SK-N-SH (cell line): ENCODE results near the gene TRMT10B. TPM values are rescaled to one million over a fixed set of nuclear protein-coding genes. Genes with fewer than 3 reads are reported as not detected.
"Not testable (repeated sequence)": the region's sequence is repeated elsewhere in the genome, so short reads cannot be mapped to it uniquely, and the experiment has no call there.

ENCODE experiments used
- CTCF ChIA-PET: fragments of 300-600, 350-600 bp; formaldehyde crosslinking; extraction: SDS; loops from one replicate; lab custom pipeline; 2021; lab: Yijun Ruan, JAX
- POLR2A ChIA-PET: fragments of 350-600 bp; sonication (Branson Sonifier 250); formaldehyde crosslinking; extraction: SDS; loops from one replicate; lab custom pipeline; 2020; ENCODE audit warnings: antibody characterized with exemption, inconsistent platforms; lab: Yijun Ruan, JAX
- DNase-seq: peaks from one replicate; pipeline ENCODE4 v3.0.0; 2012
- H2AFZ ChIP-seq: fragments of 200-600 bp; sonication (generic); 2 replicates; pipeline ENCODE4 v1.8.1; 2016; ENCODE audit warnings: antibody characterized with exemption, mild to moderate bottlenecking, low read depth
- H3F3A ChIP-seq: fragments of 200-600 bp; sonication (generic); replicated peaks from 2 replicates; pipeline ENCODE3; 2016; ENCODE audit warnings: antibody characterized with exemption, mild to moderate bottlenecking; ENCODE audit not compliant: insufficient read depth
- H3K27ac ChIP-seq, 2 experiments: fragments of 200-500 bp in 1 of 2; fragments of 200-600 bp in 1 of 2; sonication (Bioruptor generic) in 1 of 2; sonication (generic), shearing (Covaris generic) in 1 of 2; 2 replicates each; pipeline versions ENCODE4 v1.5.1 to v1.6.1; 2014 to 2016; ENCODE audit warnings: low read depth in 2 of 2, inconsistent platforms in 1 of 2, low read length in 1 of 2, mild to moderate bottlenecking in 1 of 2, mixed read lengths in 1 of 2
- H3K27me3 ChIP-seq: fragments of 200-600 bp; sonication (generic), shearing (Covaris generic); 2 replicates; pipeline ENCODE4 v1.6.1; 2016; ENCODE audit warnings: mixed run types; ENCODE audit not compliant: insufficient read depth
- H3K36me3 ChIP-seq, 2 experiments: fragments of 200-500 bp in 1 of 2; fragments of 200-600 bp in 1 of 2; sonication (Bioruptor generic) in 1 of 2; sonication (generic) in 1 of 2; replicated peaks in 1 of 2; 2 replicates each; pipeline versions ENCODE3 to v1.5.1; 2014 to 2016; ENCODE audit warnings: low read length in 1 of 2, mild to moderate bottlenecking in 1 of 2; ENCODE audit not compliant: insufficient read depth in 2 of 2, control insufficient read depth in 1 of 2
- H3K4me1 ChIP-seq, 2 experiments: fragments of 200-500 bp in 1 of 2; fragments of 200-600 bp in 1 of 2; sonication (Bioruptor generic) in 1 of 2; sonication (generic), shearing (Covaris generic) in 1 of 2; 2 replicates each; pipeline versions ENCODE4 v1.5.1 to v1.6.1; 2014 to 2016; ENCODE audit warnings: low read depth in 1 of 2, low read length in 1 of 2, mixed run types in 1 of 2; ENCODE audit not compliant: insufficient read depth in 2 of 2, control insufficient read depth in 1 of 2
- H3K4me2 ChIP-seq: fragments of 200-600 bp; sonication (generic), shearing (Covaris generic); 2 replicates; pipeline ENCODE4 v1.6.1; 2017; ENCODE audit warnings: mixed run types
- H3K4me3 ChIP-seq, 2 experiments: fragments of 200-500 bp in 1 of 2; fragments of 200-600 bp in 1 of 2; sonication (Bioruptor generic) in 1 of 2; sonication (generic), shearing (Covaris generic) in 1 of 2; 2 replicates each; pipeline versions ENCODE4 v1.5.1 to v1.8.1; 2014 to 2016; ENCODE audit warnings: low read depth in 2 of 2, inconsistent platforms in 1 of 2, low read length in 1 of 2, mild to moderate bottlenecking in 1 of 2, mixed read lengths in 1 of 2, moderate library complexity in 1 of 2
- H3K79me2 ChIP-seq: fragments of 200-600 bp; sonication (generic); 2 replicates; pipeline ENCODE4 v1.8.1; 2017; ENCODE audit warnings: mild to moderate bottlenecking; ENCODE audit not compliant: insufficient read depth
- H3K9ac ChIP-seq: fragments of 200-600 bp; sonication (generic); 2 replicates; pipeline ENCODE4 v1.6.1; 2017; ENCODE audit warnings: mixed run types
- H3K9me2 ChIP-seq: fragments of 200-600 bp; sonication (generic); 2 replicates; pipeline ENCODE4 v1.6.1; 2017; ENCODE audit warnings: mixed run types
- H3K9me3 ChIP-seq: fragments of 200-600 bp; sonication (generic); 2 replicates; pipeline ENCODE4 v1.6.1; 2017; ENCODE audit warnings: mixed run types, mild to moderate bottlenecking, moderate library complexity
- H4K20me1 ChIP-seq: fragments of 200-600 bp; sonication (generic); 2 replicates; pipeline ENCODE4 v1.6.1; 2017; ENCODE audit warnings: mild to moderate bottlenecking, mixed run types; ENCODE audit not compliant: insufficient read depth
- EP300 ChIP-seq, 2 experiments: IDR thresholded peaks; 2 replicates each; pipeline versions ENCODE4 v1.4.0 to v1.6.1; 2012; ENCODE audit warnings: borderline replicate concordance in 1 of 2, low read depth in 1 of 2, low read length in 1 of 2
- EZH2phosphoT487 ChIP-seq: fragments of 200-600 bp; sonication (generic); IDR thresholded peaks from 2 replicates; pipeline ENCODE4 v1.6.1; 2017; ENCODE audit warnings: low read depth, mixed run types, mild to moderate bottlenecking, antibody characterized with exemption, moderate library complexity, borderline replicate concordance
- FOXJ3 ChIP-seq: sonication (generic); formaldehyde crosslinking; IDR thresholded peaks from 2 replicates; pipeline ENCODE4 v1.5.1; 2020; ENCODE audit warnings: mild to moderate bottlenecking, missing genetic modification reagents
- FOXM1 ChIP-seq: IDR thresholded peaks from 2 replicates; pipeline ENCODE4 v1.4.0; 2012; ENCODE audit warnings: low read depth, mild to moderate bottlenecking
- RCOR1 ChIP-seq: fragments of 150-350 bp; IDR thresholded peaks from 2 replicates; pipeline ENCODE4 v1.6.1; 2017; ENCODE audit warnings: antibody characterized with exemption, low read length
- SMC3 ChIP-seq: IDR thresholded peaks from 2 replicates; pipeline ENCODE4 v1.6.1; 2012; ENCODE audit warnings: low read depth, low read length, improper control_type of control experiment
- TEAD4 ChIP-seq: IDR thresholded peaks from 2 replicates; pipeline ENCODE4 v1.4.0; 2012; ENCODE audit warnings: mild to moderate bottlenecking, borderline replicate concordance; ENCODE audit not compliant: insufficient read depth
- WGBS: methylation state at CpG from one replicate; pipeline ENCODE4 v1.1.6; 2017; ENCODE audit warnings: low lambda C conversion rate; 5-methylcytosine and 5-hydroxymethylcytosine counted together
- polyA plus RNA-seq, 3 experiments: library from polyadenylated mRNA; depleted of rRNA; stranded (reverse); fragments of >200 nt; gene quantifications; 2 replicates each; pipeline ENCODE4 v1.2.3, GENCODE V29; 2012
- TF ChIP-seq, protein P1 (sequence below): fragments of 200-600 bp; sonication (generic); IDR thresholded peaks from 2 replicates; pipeline ENCODE4 v1.6.1; 2017; ENCODE audit warnings: antibody characterized with exemption, mild to moderate bottlenecking, moderate library complexity
- TF ChIP-seq, protein P2 (sequence below): fragments of 150-350 bp; IDR thresholded peaks from 2 replicates; pipeline ENCODE4 v1.6.1; 2016; ENCODE audit warnings: mild to moderate bottlenecking, low read depth, low read length
- TF ChIP-seq, protein P3 (sequence below): IDR thresholded peaks from 2 replicates; pipeline ENCODE4 v1.6.1; 2012; ENCODE audit warnings: mild to moderate bottlenecking, low read depth, low read length, moderate library complexity

Gene TRMT10B
- polyA plus RNA-seq, 1 of the 3 experiments (the other 2 are of a cell fraction) = 7.3 TPM

DNA sequence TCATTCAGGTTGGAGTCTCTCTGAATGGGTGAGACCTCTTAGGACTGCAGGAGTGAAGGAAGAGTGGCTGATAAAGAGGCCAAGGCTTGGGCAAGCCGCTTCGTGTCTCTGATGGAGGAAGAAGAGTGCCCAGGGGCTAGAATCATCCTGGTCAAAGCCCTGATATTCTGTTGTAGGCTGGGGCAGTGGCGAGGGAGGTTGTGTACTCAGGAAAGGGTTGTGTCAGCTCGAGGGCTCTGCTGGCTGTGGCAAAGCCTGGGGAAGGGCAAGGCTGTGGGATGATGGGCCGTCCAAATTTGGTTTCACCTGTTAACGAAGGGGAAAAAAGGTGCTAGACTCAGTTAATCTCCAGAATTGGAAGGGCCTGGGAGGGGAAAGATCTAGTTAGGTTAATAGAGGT is 2.4 kb upstream of the TRMT10B start (continued):
- TF ChIP-seq, protein P1, sequence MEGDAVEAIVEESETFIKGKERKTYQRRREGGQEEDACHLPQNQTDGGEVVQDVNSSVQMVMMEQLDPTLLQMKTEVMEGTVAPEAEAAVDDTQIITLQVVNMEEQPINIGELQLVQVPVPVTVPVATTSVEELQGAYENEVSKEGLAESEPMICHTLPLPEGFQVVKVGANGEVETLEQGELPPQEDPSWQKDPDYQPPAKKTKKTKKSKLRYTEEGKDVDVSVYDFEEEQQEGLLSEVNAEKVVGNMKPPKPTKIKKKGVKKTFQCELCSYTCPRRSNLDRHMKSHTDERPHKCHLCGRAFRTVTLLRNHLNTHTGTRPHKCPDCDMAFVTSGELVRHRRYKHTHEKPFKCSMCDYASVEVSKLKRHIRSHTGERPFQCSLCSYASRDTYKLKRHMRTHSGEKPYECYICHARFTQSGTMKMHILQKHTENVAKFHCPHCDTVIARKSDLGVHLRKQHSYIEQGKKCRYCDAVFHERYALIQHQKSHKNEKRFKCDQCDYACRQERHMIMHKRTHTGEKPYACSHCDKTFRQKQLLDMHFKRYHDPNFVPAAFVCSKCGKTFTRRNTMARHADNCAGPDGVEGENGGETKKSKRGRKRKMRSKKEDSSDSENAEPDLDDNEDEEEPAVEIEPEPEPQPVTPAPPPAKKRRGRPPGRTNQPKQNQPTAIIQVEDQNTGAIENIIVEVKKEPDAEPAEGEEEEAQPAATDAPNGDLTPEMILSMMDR = no peak
- TF ChIP-seq EP300 (IDR thresholded peaks at IDR 0.05; ENCODE audit: borderline replicate concordance in 1 of 2, low read depth in 1 of 2, low read length in 1 of 2) (no peak), FOXJ3 (CRISPR knock-in tag) (no peak), EZH2phosphoT487 (no peak), SMC3 (no peak), TEAD4 (no peak), RCOR1 (no peak), FOXM1 (no peak)
- TF ChIP-seq, protein P2, sequence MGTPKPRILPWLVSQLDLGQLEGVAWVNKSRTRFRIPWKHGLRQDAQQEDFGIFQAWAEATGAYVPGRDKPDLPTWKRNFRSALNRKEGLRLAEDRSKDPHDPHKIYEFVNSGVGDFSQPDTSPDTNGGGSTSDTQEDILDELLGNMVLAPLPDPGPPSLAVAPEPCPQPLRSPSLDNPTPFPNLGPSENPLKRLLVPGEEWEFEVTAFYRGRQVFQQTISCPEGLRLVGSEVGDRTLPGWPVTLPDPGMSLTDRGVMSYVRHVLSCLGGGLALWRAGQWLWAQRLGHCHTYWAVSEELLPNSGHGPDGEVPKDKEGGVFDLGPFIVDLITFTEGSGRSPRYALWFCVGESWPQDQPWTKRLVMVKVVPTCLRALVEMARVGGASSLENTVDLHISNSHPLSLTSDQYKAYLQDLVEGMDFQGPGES = no peak
- TF ChIP-seq, protein P3, sequence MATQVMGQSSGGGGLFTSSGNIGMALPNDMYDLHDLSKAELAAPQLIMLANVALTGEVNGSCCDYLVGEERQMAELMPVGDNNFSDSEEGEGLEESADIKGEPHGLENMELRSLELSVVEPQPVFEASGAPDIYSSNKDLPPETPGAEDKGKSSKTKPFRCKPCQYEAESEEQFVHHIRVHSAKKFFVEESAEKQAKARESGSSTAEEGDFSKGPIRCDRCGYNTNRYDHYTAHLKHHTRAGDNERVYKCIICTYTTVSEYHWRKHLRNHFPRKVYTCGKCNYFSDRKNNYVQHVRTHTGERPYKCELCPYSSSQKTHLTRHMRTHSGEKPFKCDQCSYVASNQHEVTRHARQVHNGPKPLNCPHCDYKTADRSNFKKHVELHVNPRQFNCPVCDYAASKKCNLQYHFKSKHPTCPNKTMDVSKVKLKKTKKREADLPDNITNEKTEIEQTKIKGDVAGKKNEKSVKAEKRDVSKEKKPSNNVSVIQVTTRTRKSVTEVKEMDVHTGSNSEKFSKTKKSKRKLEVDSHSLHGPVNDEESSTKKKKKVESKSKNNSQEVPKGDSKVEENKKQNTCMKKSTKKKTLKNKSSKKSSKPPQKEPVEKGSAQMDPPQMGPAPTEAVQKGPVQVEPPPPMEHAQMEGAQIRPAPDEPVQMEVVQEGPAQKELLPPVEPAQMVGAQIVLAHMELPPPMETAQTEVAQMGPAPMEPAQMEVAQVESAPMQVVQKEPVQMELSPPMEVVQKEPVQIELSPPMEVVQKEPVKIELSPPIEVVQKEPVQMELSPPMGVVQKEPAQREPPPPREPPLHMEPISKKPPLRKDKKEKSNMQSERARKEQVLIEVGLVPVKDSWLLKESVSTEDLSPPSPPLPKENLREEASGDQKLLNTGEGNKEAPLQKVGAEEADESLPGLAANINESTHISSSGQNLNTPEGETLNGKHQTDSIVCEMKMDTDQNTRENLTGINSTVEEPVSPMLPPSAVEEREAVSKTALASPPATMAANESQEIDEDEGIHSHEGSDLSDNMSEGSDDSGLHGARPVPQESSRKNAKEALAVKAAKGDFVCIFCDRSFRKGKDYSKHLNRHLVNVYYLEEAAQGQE = no peak
- TF ChIP-seq, all 33 proteins: peak for 0

DNA sequence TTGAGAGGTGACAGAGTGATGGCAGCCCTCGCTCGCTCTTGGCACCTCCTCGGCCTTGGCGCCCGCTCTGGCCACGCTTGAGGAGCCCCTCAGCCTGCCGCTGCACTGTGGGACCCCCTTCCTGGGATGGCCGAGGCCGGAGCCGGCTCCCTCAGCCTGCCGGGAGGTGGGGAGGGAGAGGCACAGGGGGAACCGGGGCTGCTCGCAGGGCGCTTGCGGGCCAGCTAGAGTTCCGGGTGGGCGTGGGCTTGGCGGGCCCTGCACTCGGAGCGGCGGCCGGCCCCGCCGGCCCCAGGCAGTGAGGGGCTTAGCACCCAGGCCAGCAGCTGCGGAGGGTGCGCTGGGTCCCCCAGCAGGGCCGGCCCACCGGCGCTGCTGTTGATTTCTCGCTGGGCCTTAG is 1.9 kb upstream of the TRMT10B start:
- CTCF ChIA-PET = interaction anchor here (1.0 kb wide), 1 partner anchor 170 kb away, joined by 3 read pairs; no protein-coding TSS in a partner anchor

DNA sequence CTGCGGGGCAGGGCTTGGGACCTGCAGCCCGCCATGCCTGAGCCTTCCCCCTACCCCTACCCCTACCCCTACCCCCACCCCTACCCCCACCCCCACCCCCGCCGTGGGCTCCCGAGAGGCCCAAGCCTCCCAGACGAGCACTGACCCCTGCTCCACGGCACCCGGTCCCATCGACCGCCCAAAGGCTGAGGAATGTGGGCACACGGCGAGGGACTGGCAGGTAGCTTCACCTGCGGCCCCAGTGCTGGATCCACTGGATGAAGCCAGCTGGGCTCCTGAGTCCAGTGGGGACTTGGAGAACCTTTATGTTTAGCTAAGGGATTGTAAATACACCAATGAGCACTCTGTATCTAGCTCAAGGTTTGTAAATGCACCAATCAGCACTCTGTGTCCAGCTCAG is 1.5 kb upstream of the TRMT10B start:
- CTCF ChIA-PET = interaction anchor here (1.0 kb wide), 1 partner anchor 170 kb away, joined by 3 read pairs; no protein-coding TSS in a partner anchor
- H3K9ac ChIP-seq, DNase-seq, H3K4me1 ChIP-seq, H3K36me3 ChIP-seq, H3K9me2 ChIP-seq, H3K27me3 ChIP-seq, H3F3A ChIP-seq, H2AFZ ChIP-seq, H3K79me2 ChIP-seq, H3K27ac ChIP-seq, H3K4me2 ChIP-seq, H3K9me3 ChIP-seq, H3K4me3 ChIP-seq, H4K20me1 ChIP-seq, POLR2A ChIA-PET: not testable (repeated sequence)
- 89% methylated on average over 7 of the region's 13 CpGs for WGBS

More for the DNA sequence above, 1.9 kb upstream of the TRMT10B start:
- H3K27me3 ChIP-seq, POLR2A ChIA-PET, H3K4me1 ChIP-seq, H3K4me2 ChIP-seq, H3K4me3 ChIP-seq, H3K79me2 ChIP-seq, H2AFZ ChIP-seq, H3K27ac ChIP-seq, H3K9me2 ChIP-seq, H3F3A ChIP-seq, DNase-seq, H4K20me1 ChIP-seq, H3K9ac ChIP-seq, H3K9me3 ChIP-seq, H3K36me3 ChIP-seq: not testable (repeated sequence)
- WGBS = 93% methylated on average over 23 of the region's 30 CpGs
